ENCODE results near the gene COPA.

Gene COPA

GRCh38 chr1:160363010-160363409 is 20.0 kb upstream of the COPA start:
- DNase-seq (ENCODE audit: low read depth, low spot score): no peak

- no peak for DNase-seq (ENCODE audit: low read depth, low spot score)
These were observed 19.3 kb upstream of the COPA start for GRCh38 chr1:160362168-160362957.

GRCh38 chr1:160361814-160362167 is 18.7 kb upstream of the COPA start:
- no peak for DNase-seq (ENCODE audit: low read depth, low spot score)

- DNase-seq (ENCODE audit: low read depth, low spot score): no peak
These were observed 18.1 kb upstream of the COPA start for GRCh38 chr1:160361199-160361598.

GRCh38 chr1:160360227-160360695 is 17.2 kb upstream of the COPA start:
- no peak for DNase-seq (ENCODE audit: low read depth, low spot score)

GRCh38 chr1:160359559-160360226 is 16.6 kb upstream of the COPA start:
- DNase-seq (ENCODE audit: low read depth, low spot score): no peak

GRCh38 chr1:160358073-160358472 is 15.0 kb upstream of the COPA start:
- DNase-seq (ENCODE audit: low read depth, low spot score): no peak

- no peak for DNase-seq (ENCODE audit: low read depth, low spot score)
These were observed 14.4 kb upstream of the COPA start for GRCh38 chr1:160357286-160358002.

- DNase-seq (ENCODE audit: low read depth, low spot score): no peak
These were observed 11.4 kb upstream of the COPA start for GRCh38 chr1:160354388-160354985.

GRCh38 chr1:160353223-160353622 is 10.2 kb upstream of the COPA start:
- no peak for DNase-seq (ENCODE audit: low read depth, low spot score)

GRCh38 chr1:160352555-160352954 is 9.5 kb upstream of the COPA start:
- no peak for DNase-seq (ENCODE audit: low read depth, low spot score)

- DNase-seq (ENCODE audit: low read depth, low spot score): no peak
These were observed 8.6 kb upstream of the COPA start for GRCh38 chr1:160351629-160352028.

- DNase-seq (ENCODE audit: low read depth, low spot score): no peak
These were observed 3.9 kb upstream of the COPA start for GRCh38 chr1:160346958-160347357.

GRCh38 chr1:160346463-160346862 is 3.4 kb upstream of the COPA start:
- no peak for DNase-seq (ENCODE audit: low read depth, low spot score)

- DNase-seq (ENCODE audit: low read depth, low spot score): no peak
These were observed 1.9 kb upstream of the COPA start for GRCh38 chr1:160344936-160345335.

GRCh38 chr1:160344241-160344640 is 1.2 kb upstream of the COPA start:
- DNase-seq (ENCODE audit: low read depth, low spot score): no peak

- no peak for DNase-seq (ENCODE audit: low read depth, low spot score)
These were observed 524 bp downstream of the COPA start for GRCh38 chr1:160342526-160342925.

- no peak for DNase-seq (ENCODE audit: low read depth, low spot score)
These were observed 2.2 kb downstream of the COPA start for GRCh38 chr1:160340866-160341265.

GRCh38 chr1:160340146-160340545 is 2.9 kb downstream of the COPA start:
- DNase-seq (ENCODE audit: low read depth, low spot score): no peak

- no peak for DNase-seq (ENCODE audit: low read depth, low spot score)
These were observed 4.5 kb downstream of the COPA start for GRCh38 chr1:160338580-160338979.

GRCh38 chr1:160332516-160332915 is 10.5 kb downstream of the COPA start:
- DNase-seq (ENCODE audit: low read depth, low spot score): no peak

- DNase-seq (ENCODE audit: low read depth, low spot score): no peak
These were observed 12.9 kb downstream of the COPA start for GRCh38 chr1:160330119-160330518.

Data from iPS DF 19.7 (cell line).